GM12878 (cell line): ENCODE data around the gene PLD3. TPM values are rescaled to one million over a fixed set of nuclear protein-coding genes. Genes with fewer than 3 reads are reported as not detected.

Experiments
- ATAC-seq: fragments of 200-7000 bp; cut with Tn5 transposase; 3 replicates; pipeline ENCODE4 v1.9.1; 2020; ENCODE audit warnings: mild to moderate bottlenecking, moderate library complexity
- BruUV-seq: library from RNA; stranded (reverse); fragments of 400-500 nt; replicated peaks from 2 replicates; lab custom pipeline; 2021; lab: Mats Ljungman, UMichigan
- CTCF ChIA-PET: fragments of 300-600 bp; sonication (Branson Sonifier 250); formaldehyde crosslinking; extraction: SDS; loops from one replicate; lab custom pipeline; 2021; ENCODE audit warnings: inconsistent platforms; lab: Yijun Ruan, JAX
- POLR2A ChIA-PET: fragments of 350-600 bp; formaldehyde crosslinking; extraction: SDS; loops from one replicate; lab custom pipeline; 2021; ENCODE audit warnings: inconsistent platforms; lab: Charles Lee
- RAD21 ChIA-PET: fragments of 300-600 bp; sonication (Branson Sonifier 250); formaldehyde crosslinking; loops from one replicate; lab custom pipeline; 2023; ENCODE audit warnings: antibody characterized with exemption; ENCODE audit not compliant: unreplicated experiment; lab: Charles Lee
- SMC1A ChIA-PET: fragments of 300-600 bp; sonication (Branson Sonifier 250); formaldehyde crosslinking; loops from one replicate; lab custom pipeline; 2023; ENCODE audit not compliant: unreplicated experiment, uncharacterized antibody; lab: Charles Lee
- DNase-seq: peaks from one replicate; pipeline ENCODE4 v3.0.0-alpha.2; 2011; ENCODE audit warnings: low read depth, low spot score
- FAIRE-seq: peaks from 3 replicates; lab custom pipeline; 2011; peaks lifted over from hg19 to GRCh38; lab: Jason Lieb, UNC
- H2AFZ ChIP-seq: 2 replicates; pipeline ENCODE4 v1.6.0; 2011; ENCODE audit warnings: low read depth, low read length, control low read depth; ENCODE audit not compliant: control insufficient read depth
- H3K27ac ChIP-seq: 2 replicates; pipeline ENCODE4 v1.5.1; 2011; ENCODE audit warnings: control low read depth; ENCODE audit not compliant: control insufficient read depth, insufficient read depth
- H3K27me3 ChIP-seq, 2 experiments: replicated peaks in 1 of 2; 2 replicates each; pipeline versions ENCODE4 v1.6.0 to v1.6.1; 2011; ENCODE audit warnings: low read length in 1 of 2; ENCODE audit not compliant: control insufficient read depth in 2 of 2, insufficient read depth in 2 of 2
- H3K36me3 ChIP-seq, 2 experiments: 2 replicates each; pipeline ENCODE4 v1.5.1; 2011; ENCODE audit warnings: low read length in 1 of 2; ENCODE audit not compliant: control insufficient read depth in 2 of 2, insufficient read depth in 2 of 2
- H3K4me1 ChIP-seq: 2 replicates; pipeline ENCODE4 v1.6.1; 2011; ENCODE audit warnings: mild to moderate bottlenecking, low read length, moderate library complexity, mixed read lengths; ENCODE audit not compliant: control insufficient read depth, insufficient read depth
- H3K4me2 ChIP-seq: 2 replicates; pipeline ENCODE4 v1.6.0; 2011; ENCODE audit warnings: control low read depth; ENCODE audit not compliant: control insufficient read depth, insufficient read depth
- H3K4me3 ChIP-seq: fragments of 200-600 bp; sonication (generic); 2 replicates; pipeline ENCODE4 v1.5.1; 2016
- H3K79me2 ChIP-seq: 2 replicates; pipeline ENCODE4 v1.6.0; 2011; ENCODE audit warnings: low read length; ENCODE audit not compliant: control insufficient read depth, insufficient read depth
- H3K9ac ChIP-seq: 2 replicates; pipeline ENCODE4 v1.8.0; 2011; ENCODE audit warnings: low read length, control low read depth, mixed read lengths; ENCODE audit not compliant: control insufficient read depth, insufficient read depth
- H3K9me3 ChIP-seq: replicated peaks from 3 replicates; pipeline ENCODE4 v1.5.1; 2011; ENCODE audit warnings: mild to moderate bottlenecking, low read length; ENCODE audit not compliant: control insufficient read depth, insufficient read depth
- H4K20me1 ChIP-seq: 2 replicates; pipeline ENCODE4 v1.6.0; 2011; ENCODE audit not compliant: control insufficient read depth, insufficient read depth
- DPF2 ChIP-seq: fragments of 450-650 bp; IDR thresholded peaks from 2 replicates; pipeline ENCODE4 v1.6.1; 2017; ENCODE audit warnings: mild to moderate bottlenecking
- ESRRA ChIP-seq: IDR thresholded peaks from 2 replicates; pipeline ENCODE4 v1.6.1; 2012; ENCODE audit warnings: mild to moderate bottlenecking, low read length, improper control_type of control experiment
- FOXM1 ChIP-seq: IDR thresholded peaks from 2 replicates; pipeline ENCODE4 v1.6.1; 2012; ENCODE audit warnings: low read depth, mild to moderate bottlenecking, inconsistent platforms, low read length, moderate library complexity
- KAT2A ChIP-seq: conservative IDR thresholded peaks from 2 replicates; pipeline ENCODE4 v1.6.1; 2011; ENCODE audit warnings: low read depth, low read length; ENCODE audit not compliant: control insufficient read depth
- MXI1 ChIP-seq: fragments of 150-350 bp; IDR thresholded peaks from 2 replicates; pipeline ENCODE4 v1.6.1; 2011; ENCODE audit warnings: low read depth, mild to moderate bottlenecking, inconsistent platforms, low read length, improper control_type of control experiment
- NFYB ChIP-seq: IDR thresholded peaks from 2 replicates; pipeline ENCODE4 v1.6.1; 2011; ENCODE audit warnings: low read depth, mild to moderate bottlenecking, low read length, improper control_type of control experiment, moderate library complexity; ENCODE audit not compliant: insufficient read depth
- PAX8 ChIP-seq: fragments of 450-650 bp; IDR thresholded peaks from 2 replicates; pipeline ENCODE4 v1.6.1; 2017; ENCODE audit warnings: mild to moderate bottlenecking, moderate library complexity
- RFX5 ChIP-seq: IDR thresholded peaks from 2 replicates; pipeline ENCODE4 v1.6.1; 2011; ENCODE audit warnings: low read depth, low read length, improper control_type of control experiment
- RUNX3 ChIP-seq: IDR thresholded peaks from 2 replicates; pipeline ENCODE4 v1.6.1; 2012; ENCODE audit warnings: low read length, inconsistent platforms
- SMC3 ChIP-seq: IDR thresholded peaks from 2 replicates; pipeline ENCODE4 v1.6.1; 2011; ENCODE audit warnings: low read length, improper control_type of control experiment, borderline replicate concordance
- STAT1 ChIP-seq: fragments of 450-650 bp; conservative IDR thresholded peaks from 2 replicates; pipeline ENCODE4 v1.6.1; 2014; ENCODE audit warnings: antibody characterized with exemption, mild to moderate bottlenecking
- TAF1 ChIP-seq: IDR thresholded peaks from 2 replicates; pipeline ENCODE4 v1.6.1; 2011; ENCODE audit warnings: mild to moderate bottlenecking, low read depth, low read length, borderline replicate concordance
- TCF3 ChIP-seq: IDR thresholded peaks from 2 replicates; pipeline ENCODE4 v1.6.1; 2012; ENCODE audit warnings: low read depth, mild to moderate bottlenecking, low read length, borderline replicate concordance; ENCODE audit not compliant: insufficient read depth
- YY1 ChIP-seq: IDR thresholded peaks from 2 replicates; pipeline ENCODE4 v1.6.1; 2011; ENCODE audit warnings: low read depth, mild to moderate bottlenecking, low read length
- WGBS: methylation state at CpG from one replicate; pipeline ENCODE4 v1.1.6; 2016; ENCODE audit warnings: low lambda C conversion rate; ENCODE audit not compliant: insufficient replicate concordance, insufficient coverage; ENCODE audit errors: missing lambda C conversion rate; 5-methylcytosine and 5-hydroxymethylcytosine counted together
- in situ Hi-C: fragments of 300-500 bp; cut with MboI; formaldehyde crosslinking; loops from 9 replicates; pipeline ENCODE4 v1.14.3; 2018; ENCODE audit warnings: mixed read lengths
- intact Hi-C: fragments of 100-400 bp; cut with micrococcal nuclease; formaldehyde crosslinking; loops from one replicate; pipeline ENCODE4 v1.14.2; 2022; ENCODE audit not compliant: unreplicated experiment
- polyA plus RNA-seq, 11 experiments: library from polyadenylated mRNA; depleted of rRNA in 4 of 11; unstranded in 6 of 11; stranded (reverse) in 5 of 11; fragments of >200 nt; fragmentation: Nextera tagmentation in 4 of 11; fragmentation: Illumina TruSeq in 1 of 11; extraction: Ambion mirVana in 4 of 11; extraction: Trizol in 1 of 11; gene quantifications; 1 replicate in 1 of 11; 2 replicates in 10 of 11; pipeline versions ENCODE4 v1.2.1 to v1.2.3, GENCODE V29; 2011 to 2016; ENCODE audit warnings: inconsistent platforms in 2 of 11, missing spikeins in 2 of 11, low read depth in 1 of 11
- total RNA-seq, 4 experiments: library from RNA; depleted of rRNA in 3 of 4; stranded (reverse); fragments of >200 nt in 3 of 4; fragmentation: Illumina TruSeq in 1 of 4; extraction: Trizol in 1 of 4; gene quantifications; 2 replicates each; pipeline versions ENCODE4 v1.2.1 to v1.2.3, GENCODE V29; 2013 to 2021
- TF ChIP-seq, protein P1 (sequence below): fragments of 450-650 bp; IDR thresholded peaks from 2 replicates; pipeline ENCODE4 v1.6.1; 2017; ENCODE audit warnings: mild to moderate bottlenecking
- TF ChIP-seq, protein P2 (sequence below): fragments of 450-650 bp; IDR thresholded peaks from 2 replicates; pipeline ENCODE4 v1.6.1; 2017; ENCODE audit warnings: mild to moderate bottlenecking, moderate library complexity

Gene PLD3
- total and polyA plus RNA-seq, 10 of the 15 experiments (the other 5 are each of a cell fraction or from before 2014, with no cell fraction given): 1.3 to 134 (median 72.7) TPM

DNA sequence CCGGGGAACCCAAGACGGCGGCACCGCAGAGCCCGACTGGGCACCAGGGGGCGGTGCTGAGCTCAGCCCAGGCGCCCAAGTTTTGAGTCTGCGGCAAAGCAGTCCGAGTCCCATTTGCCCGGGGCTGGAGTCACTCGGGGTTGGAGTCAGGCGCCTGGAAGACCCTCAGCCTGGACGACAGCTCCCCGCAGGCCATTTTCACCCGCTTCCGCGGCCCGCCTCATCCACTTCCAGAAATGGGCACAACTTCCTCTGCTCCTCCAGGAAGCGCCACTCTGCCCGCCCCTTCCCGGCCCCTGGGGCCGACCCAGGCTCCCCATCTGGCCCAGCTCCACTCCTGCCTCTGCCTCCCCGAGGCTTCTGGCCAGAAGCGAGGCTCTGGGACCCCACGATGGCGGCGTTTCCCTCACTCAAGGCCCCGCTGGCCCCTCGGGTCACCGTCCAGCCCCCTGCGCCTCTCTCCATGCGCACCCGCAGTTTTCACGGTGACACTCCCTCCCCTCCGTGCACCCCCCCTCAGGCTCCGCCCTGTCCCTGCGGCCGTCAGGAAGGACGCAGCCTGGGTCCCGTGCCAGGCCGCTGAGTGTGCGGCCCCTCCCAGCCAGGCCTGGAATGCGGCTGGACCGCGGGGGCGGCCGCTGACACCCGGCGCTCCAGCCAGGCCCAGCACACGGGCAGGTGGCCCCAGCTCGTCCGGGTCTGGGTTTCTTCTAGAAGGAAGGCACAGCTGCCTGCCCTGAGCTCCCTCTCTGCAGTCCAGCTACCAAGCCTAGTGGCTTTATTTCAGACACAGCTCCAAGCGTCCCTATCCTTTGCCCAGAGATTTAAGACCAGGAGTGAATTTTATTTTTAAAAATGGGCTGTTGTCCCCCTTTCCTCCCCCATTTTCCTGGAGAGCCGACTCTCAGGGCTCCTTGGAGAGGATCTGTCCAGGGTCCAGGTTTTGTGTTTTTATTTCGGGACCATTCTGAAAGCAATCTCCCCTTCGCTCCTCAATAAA, 72.6 kb downstream of the PLD3 start:
- Histone ChIP-seq H3K27me3 (no peaks in the 10 kb centered on the region), H3K9ac (peak overlapping the region; percentile 77), H2AFZ (peak overlapping the region; percentile 93), H3K4me2 (peak overlapping the region; percentile 83), H4K20me1 (no peaks in the 10 kb centered on the region), H3K4me3 (peak overlapping the region; percentile 75), H3K9me3 (no peaks in the 10 kb centered on the region), H3K36me3 (peaks cover 0 to 6% of the 10 kb centered on the region in 2 experiments; a peak in 2 of 4 replicates), H3K4me1 (peaks cover 16% of the 10 kb centered on the region), H3K27ac (peak overlapping the region; percentile 95), H3K79me2 (peaks cover 27% of the 10 kb centered on the region)
- POLR2A ChIA-PET: interaction anchor here (0.5 to 5.5 kb wide), 23 partner anchors 8 to 452 kb away, joined by 3 to 55 read pairs (median 4); partner anchors contain the start of genes AKT2, BLVRB, C19orf47 and EGLN2
- SMC1A ChIA-PET: interaction anchor here (0.7 to 2.3 kb wide), 18 partner anchors 10 to 281 kb away, joined by 3 to 35 read pairs (median 4); partner anchors contain the start of genes BLVRB, PLD3 and SERTAD3
- CTCF ChIA-PET: interaction anchor here (0.6 to 7.1 kb wide), 26 partner anchors 10 to 338 kb away, joined by 3 to 67 read pairs (median 6); partner anchors contain the start of genes BLVRB, C19orf47, PLD3 and SERTAD3
- intact Hi-C loops (loop anchor here (1.0 kb wide), 1 partner anchor 23 kb away; the partner anchor contains the start of gene SERTAD3), in situ Hi-C loops (no loop called here)
- RAD21 ChIA-PET: interaction anchor here (0.6 to 2.7 kb wide), 14 partner anchors 10 to 149 kb away, joined by 3 to 35 read pairs (median 4); partner anchors contain the start of genes BLVRB, PLD3 and SERTAD3
- ATAC-seq (peak; percentile 73), FAIRE-seq (peak; percentile 52), DNase-seq (no peak)
- WGBS: 7% methylated on average over 52 of the region's 56 CpGs
- no TSS peak for BruUV-seq
- TF ChIP-seq TAF1 (peak; percentile 55; the same call in 1 of the 2 replicates), YY1 (peak; percentile 68; the same call in 1 of the 2 replicates), FOXM1 (peak; percentile 41; the same call in 1 of the 2 replicates), PAX8 (no peak), TCF3 (peak; percentile 25; the same call in 1 of the 2 replicates), KAT2A (no peak), MXI1 (peak; percentile 58), STAT1 (0 out of 2 replicates have a peak, but pooled peaks have one; percentile 29), RUNX3 (peak; percentile 68), RFX5 (0 out of 2 replicates have a peak, but pooled peaks have one; percentile 43), NFYB (no peak), SMC3 (peak; percentile 70; the same call in 1 of the 2 replicates), DPF2 (peak; percentile 74), ESRRA (0 out of 2 replicates have a peak, but pooled peaks have one; percentile 13)
- TF ChIP-seq, protein P1, sequence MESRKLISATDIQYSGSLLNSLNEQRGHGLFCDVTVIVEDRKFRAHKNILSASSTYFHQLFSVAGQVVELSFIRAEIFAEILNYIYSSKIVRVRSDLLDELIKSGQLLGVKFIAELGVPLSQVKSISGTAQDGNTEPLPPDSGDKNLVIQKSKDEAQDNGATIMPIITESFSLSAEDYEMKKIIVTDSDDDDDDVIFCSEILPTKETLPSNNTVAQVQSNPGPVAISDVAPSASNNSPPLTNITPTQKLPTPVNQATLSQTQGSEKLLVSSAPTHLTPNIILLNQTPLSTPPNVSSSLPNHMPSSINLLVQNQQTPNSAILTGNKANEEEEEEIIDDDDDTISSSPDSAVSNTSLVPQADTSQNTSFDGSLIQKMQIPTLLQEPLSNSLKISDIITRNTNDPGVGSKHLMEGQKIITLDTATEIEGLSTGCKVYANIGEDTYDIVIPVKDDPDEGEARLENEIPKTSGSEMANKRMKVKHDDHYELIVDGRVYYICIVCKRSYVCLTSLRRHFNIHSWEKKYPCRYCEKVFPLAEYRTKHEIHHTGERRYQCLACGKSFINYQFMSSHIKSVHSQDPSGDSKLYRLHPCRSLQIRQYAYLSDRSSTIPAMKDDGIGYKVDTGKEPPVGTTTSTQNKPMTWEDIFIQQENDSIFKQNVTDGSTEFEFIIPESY: peak; percentile 98
- TF ChIP-seq, protein P2, sequence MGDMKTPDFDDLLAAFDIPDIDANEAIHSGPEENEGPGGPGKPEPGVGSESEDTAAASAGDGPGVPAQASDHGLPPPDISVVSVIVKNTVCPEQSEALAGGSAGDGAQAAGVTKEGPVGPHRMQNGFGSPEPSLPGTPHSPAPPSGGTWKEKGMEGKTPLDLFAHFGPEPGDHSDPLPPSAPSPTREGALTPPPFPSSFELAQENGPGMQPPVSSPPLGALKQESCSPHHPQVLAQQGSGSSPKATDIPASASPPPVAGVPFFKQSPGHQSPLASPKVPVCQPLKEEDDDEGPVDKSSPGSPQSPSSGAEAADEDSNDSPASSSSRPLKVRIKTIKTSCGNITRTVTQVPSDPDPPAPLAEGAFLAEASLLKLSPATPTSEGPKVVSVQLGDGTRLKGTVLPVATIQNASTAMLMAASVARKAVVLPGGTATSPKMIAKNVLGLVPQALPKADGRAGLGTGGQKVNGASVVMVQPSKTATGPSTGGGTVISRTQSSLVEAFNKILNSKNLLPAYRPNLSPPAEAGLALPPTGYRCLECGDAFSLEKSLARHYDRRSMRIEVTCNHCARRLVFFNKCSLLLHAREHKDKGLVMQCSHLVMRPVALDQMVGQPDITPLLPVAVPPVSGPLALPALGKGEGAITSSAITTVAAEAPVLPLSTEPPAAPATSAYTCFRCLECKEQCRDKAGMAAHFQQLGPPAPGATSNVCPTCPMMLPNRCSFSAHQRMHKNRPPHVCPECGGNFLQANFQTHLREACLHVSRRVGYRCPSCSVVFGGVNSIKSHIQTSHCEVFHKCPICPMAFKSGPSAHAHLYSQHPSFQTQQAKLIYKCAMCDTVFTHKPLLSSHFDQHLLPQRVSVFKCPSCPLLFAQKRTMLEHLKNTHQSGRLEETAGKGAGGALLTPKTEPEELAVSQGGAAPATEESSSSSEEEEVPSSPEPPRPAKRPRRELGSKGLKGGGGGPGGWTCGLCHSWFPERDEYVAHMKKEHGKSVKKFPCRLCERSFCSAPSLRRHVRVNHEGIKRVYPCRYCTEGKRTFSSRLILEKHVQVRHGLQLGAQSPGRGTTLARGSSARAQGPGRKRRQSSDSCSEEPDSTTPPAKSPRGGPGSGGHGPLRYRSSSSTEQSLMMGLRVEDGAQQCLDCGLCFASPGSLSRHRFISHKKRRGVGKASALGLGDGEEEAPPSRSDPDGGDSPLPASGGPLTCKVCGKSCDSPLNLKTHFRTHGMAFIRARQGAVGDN: peak; percentile 88
